ENCODE measurements around the gene MED29.

GRCh38 chr19:39433480-39434079 lies 42.4 kb downstream of the MED29 start:
- no peak for TF ChIP-seq CTCF (conservative IDR thresholded peaks at IDR 0.05; ENCODE audit: low read length)
- TF ChIP-seq EZH2phosphoT487 (IDR thresholded peaks at IDR 0.05; ENCODE audit: borderline replicate concordance, low read depth, low read length), result no peak
